Mesenchymal stem cell (in vitro differentiated cells and primary cell): Measurements from ENCODE around the gene ARID5B.

ENCODE experiments used
- DNase-seq: peaks from one replicate; pipeline ENCODE4 v3.0.0-alpha.2; 2013
- H2AFZ ChIP-seq: one replicate; pipeline ENCODE4 v1.6.1; 2013; ENCODE audit warnings: low read depth, mild to moderate bottlenecking, control low read depth, inconsistent platforms, low read length, moderate library complexity
- H2AK5ac ChIP-seq: 2 replicates; pipeline ENCODE4 v1.6.1; 2013; ENCODE audit warnings: low read length, moderate library complexity, mild to moderate bottlenecking, inconsistent platforms; ENCODE audit not compliant: severe bottlenecking
- H2BK120ac ChIP-seq: one replicate; pipeline ENCODE4 v1.6.1; 2013; ENCODE audit warnings: low read depth, mild to moderate bottlenecking, inconsistent platforms, low read length, moderate library complexity
- H2BK12ac ChIP-seq, 2 experiments: one replicate each; pipeline ENCODE4 v1.6.1; 2013; ENCODE audit warnings: inconsistent platforms in 2 of 2, low read length in 2 of 2, mild to moderate bottlenecking in 2 of 2, moderate library complexity in 2 of 2, control low read depth in 1 of 2
- H2BK15ac ChIP-seq: one replicate; pipeline ENCODE4 v1.6.1; 2013; ENCODE audit warnings: mild to moderate bottlenecking, low read depth, inconsistent platforms; ENCODE audit not compliant: poor library complexity, severe bottlenecking
- H2BK5ac ChIP-seq: 2 replicates; pipeline ENCODE4 v1.6.1; 2013; ENCODE audit warnings: low read depth, mild to moderate bottlenecking, low read length, control low read depth, inconsistent platforms; ENCODE audit not compliant: poor library complexity, severe bottlenecking
- H3K14ac ChIP-seq, 2 experiments: one replicate each; pipeline ENCODE4 v1.6.1; 2013; ENCODE audit warnings: inconsistent platforms in 2 of 2, low read length in 2 of 2, control low read depth in 1 of 2, mild to moderate bottlenecking in 1 of 2, moderate library complexity in 1 of 2
- H3K18ac ChIP-seq, 2 experiments: one replicate each; pipeline ENCODE4 v1.6.1; 2013; ENCODE audit warnings: inconsistent platforms in 2 of 2, low read length in 2 of 2, control low read depth in 1 of 2, low read depth in 1 of 2, mild to moderate bottlenecking in 1 of 2
- H3K23ac ChIP-seq, 2 experiments: one replicate each; pipeline ENCODE4 v1.6.1; 2013; ENCODE audit warnings: inconsistent platforms in 2 of 2, low read length in 2 of 2, mild to moderate bottlenecking in 2 of 2, moderate library complexity in 2 of 2, control low read depth in 1 of 2
- H3K27ac ChIP-seq: 2 replicates; pipeline ENCODE4 v1.5.1; 2013; ENCODE audit warnings: mild to moderate bottlenecking, moderate library complexity, low read length, control low read depth, inconsistent platforms; ENCODE audit not compliant: poor library complexity, severe bottlenecking
- H3K27me3 ChIP-seq, 2 experiments: 2 replicates each; pipeline versions ENCODE4 v1.6.1 to v1.7.0; 2013; ENCODE audit warnings: low read length in 2 of 2, mild to moderate bottlenecking in 2 of 2, moderate library complexity in 2 of 2, control low read depth in 1 of 2, inconsistent platforms in 1 of 2; ENCODE audit not compliant: control insufficient read depth in 1 of 2, insufficient read depth in 1 of 2
- H3K36me3 ChIP-seq, 2 experiments: 2 replicates each; pipeline versions ENCODE4 v1.6.1 to v1.7.0; 2013; ENCODE audit warnings: low read length in 2 of 2, control low read depth in 1 of 2, inconsistent platforms in 1 of 2, low read depth in 1 of 2, mild to moderate bottlenecking in 1 of 2; ENCODE audit not compliant: insufficient read depth in 2 of 2, control insufficient read depth in 1 of 2
- H3K4ac ChIP-seq, 2 experiments: one replicate each; pipeline ENCODE4 v1.6.1; 2013; ENCODE audit warnings: inconsistent platforms in 2 of 2, low read length in 2 of 2, mild to moderate bottlenecking in 2 of 2, moderate library complexity in 2 of 2, control low read depth in 1 of 2, low read depth in 1 of 2
- H3K4me1 ChIP-seq: 2 replicates; pipeline ENCODE4 v1.6.1; 2013; ENCODE audit warnings: low read depth, low read length, control low read depth; ENCODE audit not compliant: control insufficient read depth, insufficient read depth
- H3K4me2 ChIP-seq: 2 replicates; pipeline ENCODE4 v1.6.1; 2013; ENCODE audit warnings: low read length, mild to moderate bottlenecking, inconsistent platforms; ENCODE audit not compliant: poor library complexity, severe bottlenecking
- H3K4me3 ChIP-seq, 2 experiments: 2 replicates each; pipeline versions ENCODE4 v1.5.1 to v1.7.0; 2013; ENCODE audit warnings: low read length in 2 of 2, mild to moderate bottlenecking in 2 of 2, control low read depth in 1 of 2, low read depth in 1 of 2; ENCODE audit not compliant: insufficient read depth in 1 of 2
- H3K79me1 ChIP-seq: replicated peaks from 2 replicates; pipeline ENCODE4 v1.6.1; 2013; ENCODE audit warnings: mild to moderate bottlenecking, control low read depth, low read length, inconsistent platforms; ENCODE audit not compliant: poor library complexity, severe bottlenecking
- H3K9ac ChIP-seq: 2 replicates; pipeline ENCODE4 v1.7.0; 2013; ENCODE audit warnings: mild to moderate bottlenecking, low read length, moderate library complexity
- H3K9me3 ChIP-seq: 2 replicates; pipeline ENCODE4 v1.7.0; 2013; ENCODE audit warnings: mild to moderate bottlenecking, low read length; ENCODE audit not compliant: control insufficient read depth
- H4K8ac ChIP-seq: one replicate; pipeline ENCODE4 v1.6.1; 2013; ENCODE audit warnings: inconsistent platforms, mild to moderate bottlenecking, low read length, moderate library complexity
- H4K91ac ChIP-seq: one replicate; pipeline ENCODE4 v1.6.1; 2013; ENCODE audit warnings: mild to moderate bottlenecking, low read length, inconsistent platforms
- WGBS: methylation state at CpG from one replicate; pipeline ENCODE4 v1.1.7; 2013; ENCODE audit warnings: mixed read lengths; 5-methylcytosine and 5-hydroxymethylcytosine counted together

ARID5B gene

GRCh38 chr10:62000726-62001125, 99.2 kb downstream of the ARID5B start:
- Histone ChIP-seq H3K9me3 (no peaks in the 10 kb centered on the region), H3K23ac (no peak overlapping the region), H4K91ac (no peak overlapping the region), H3K18ac (no peak overlapping the region), H3K27ac (no peak overlapping the region), H4K8ac (no peak overlapping the region), H3K36me3 (peaks cover 7 to 41% of the 10 kb centered on the region in 2 experiments), H3K14ac (no peak overlapping the region), H3K4me1 (peaks cover 3% of the 10 kb centered on the region), H3K27me3 (no peaks in the 10 kb centered on the region), H2BK120ac (no peak overlapping the region), H3K4me2 (no peak overlapping the region), H2AK5ac (no peak overlapping the region), H2BK12ac (no peak overlapping the region), H3K4ac (no peak overlapping the region), H3K79me1 (peaks cover 46% of the 10 kb centered on the region), H3K4me3 (no peak overlapping the region), H2BK15ac (no peak overlapping the region), H3K9ac (no peak overlapping the region), H2BK5ac (no peak overlapping the region), H2AFZ (no peak overlapping the region)
- no peak for DNase-seq
- whole genome bisulfite sequencing: 90% methylated on average over 6 of the region's 7 CpGs

GRCh38 chr10:62001898-62002297, 100.4 kb downstream of the ARID5B start:
- H4K8ac ChIP-seq: no peak overlapping the region
- H2BK5ac ChIP-seq: no peak overlapping the region
- no peak overlapping the region for H3K9ac ChIP-seq
- peaks cover 3% of the 10 kb centered on the region for H3K4me1 ChIP-seq
- H3K14ac ChIP-seq: no peak overlapping the region
- H3K36me3 ChIP-seq: peaks cover 7 to 41% of the 10 kb centered on the region in 2 experiments
- no peaks in the 10 kb centered on the region for H3K27me3 ChIP-seq
- no peak overlapping the region for H3K4me3 ChIP-seq
- H3K27ac ChIP-seq: no peak overlapping the region
- H2BK120ac ChIP-seq: no peak overlapping the region
- H3K4ac ChIP-seq: no peak overlapping the region
- H3K23ac ChIP-seq: no peak overlapping the region
- no peak overlapping the region for H4K91ac ChIP-seq
- H3K79me1 ChIP-seq: peaks cover 45% of the 10 kb centered on the region
- no peak overlapping the region for H3K4me2 ChIP-seq
- WGBS: 87% methylated on average over 3 of the region's 5 CpGs
- H2AFZ ChIP-seq: no peak overlapping the region
- H2AK5ac ChIP-seq: no peak overlapping the region
- no peaks in the 10 kb centered on the region for H3K9me3 ChIP-seq
- H2BK12ac ChIP-seq: no peak overlapping the region
- no peak overlapping the region for H2BK15ac ChIP-seq
- no peak for DNase-seq
- no peak overlapping the region for H3K18ac ChIP-seq

DNA sequence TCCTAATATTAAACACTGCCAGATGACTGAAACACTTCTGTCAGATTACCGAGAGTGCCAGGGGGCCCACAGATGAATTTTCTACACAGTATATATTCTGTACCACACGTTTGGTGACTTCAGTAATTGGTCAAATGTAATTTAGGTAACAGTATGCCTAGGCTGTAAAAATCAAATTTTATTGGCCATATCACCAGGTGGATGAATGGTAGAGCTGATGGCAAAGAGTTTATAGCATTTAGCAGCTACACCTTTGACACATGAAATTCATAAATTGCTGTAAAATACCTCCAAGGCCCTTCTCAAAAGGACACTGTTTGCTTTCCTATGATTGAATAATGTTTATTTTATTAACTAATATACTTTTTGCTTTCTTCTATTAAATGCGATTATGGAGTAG, 101.3 kb downstream of the ARID5B start:
- H3K4me1 ChIP-seq: peaks cover 3% of the 10 kb centered on the region
- H3K27me3 ChIP-seq: no peaks in the 10 kb centered on the region
- H2BK120ac ChIP-seq: no peak overlapping the region
- no peak overlapping the region for H3K4ac ChIP-seq
- H3K4me2 ChIP-seq: no peak overlapping the region
- H2BK12ac ChIP-seq: no peak overlapping the region
- H2AFZ ChIP-seq: no peak overlapping the region
- no peak overlapping the region for H3K9ac ChIP-seq
- no peak overlapping the region for H3K18ac ChIP-seq
- no peak overlapping the region for H3K14ac ChIP-seq
- H2BK5ac ChIP-seq: no peak overlapping the region
- peaks cover 47% of the 10 kb centered on the region for H3K79me1 ChIP-seq
- H4K91ac ChIP-seq: no peak overlapping the region
- peaks cover 7 to 40% of the 10 kb centered on the region in 2 experiments for H3K36me3 ChIP-seq
- no peak overlapping the region for H2BK15ac ChIP-seq
- 81% methylated on average over 2 of the region's 3 CpGs for WGBS
- H3K9me3 ChIP-seq: no peaks in the 10 kb centered on the region
- no peak overlapping the region for H2AK5ac ChIP-seq
- no peak overlapping the region for H3K23ac ChIP-seq
- DNase-seq: no peak
- H3K4me3 ChIP-seq: no peak overlapping the region
- H4K8ac ChIP-seq: no peak overlapping the region
- H3K27ac ChIP-seq: no peak overlapping the region

- Histone ChIP-seq H3K36me3 (peaks cover 7 to 33% of the 10 kb centered on the region in 2 experiments), H2BK5ac (no peak overlapping the region), H2BK12ac (no peak overlapping the region), H3K4ac (no peak overlapping the region), H2BK15ac (no peak overlapping the region), H3K27ac (no peak overlapping the region), H3K4me1 (peaks cover 3% of the 10 kb centered on the region), H4K8ac (no peak overlapping the region), H3K14ac (no peak overlapping the region), H3K23ac (no peak overlapping the region), H3K18ac (no peak overlapping the region), H2AK5ac (no peak overlapping the region), H3K79me1 (peaks cover 46% of the 10 kb centered on the region), H3K9me3 (no peaks in the 10 kb centered on the region), H3K27me3 (no peaks in the 10 kb centered on the region), H3K4me2 (no peak overlapping the region), H2AFZ (no peak overlapping the region), H3K9ac (peak overlapping the region; percentile 21), H4K91ac (no peak overlapping the region), H2BK120ac (no peak overlapping the region), H3K4me3 (no peak overlapping the region)
- DNase-seq: no peak
- 81% methylated on average over 2 of the region's 3 CpGs for WGBS
These were observed 102.5 kb downstream of the ARID5B start for GRCh38 chr10:62004042-62004441.
